K562 (cell line): Measurements from ENCODE around the gene SLC17A8. TPM values are rescaled to one million over a fixed set of nuclear protein-coding genes. Genes with fewer than 3 reads are reported as not detected.

ENCODE experiments used
- ATAC-seq: fragments of 200-7000 bp; cut with Tn5 transposase; 3 replicates; pipeline ENCODE4 v1.9.1; 2020; ENCODE audit warnings: moderate library complexity
- BruUV-seq: library from RNA; stranded (reverse); fragments of 400-500 nt; replicated peaks from 2 replicates; lab custom pipeline; 2021; lab: Mats Ljungman, UMichigan
- CTCF ChIA-PET: fragments of 300-600 bp; formaldehyde crosslinking; extraction: SDS; loops from one replicate; lab custom pipeline; 2021; ENCODE audit warnings: low intra/inter-chr PET ratio; lab: Yijun Ruan, JAX
- POLR2A ChIA-PET: fragments of 300-600, 350-650 bp; sonication (Branson Sonifier 250); formaldehyde crosslinking; extraction: SDS; loops from one replicate; lab custom pipeline; 2021; ENCODE audit warnings: antibody characterized with exemption, inconsistent platforms; lab: Yijun Ruan, JAX
- DNase-seq, 4 experiments: peaks; one replicate each; pipeline versions ENCODE4 v3.0.0 to v3.0.0-alpha.2; 2011 to 2018; ENCODE audit warnings: low spot score in 3 of 4, mixed read lengths in 3 of 4; ENCODE audit errors: extremely low read depth in 1 of 4
- FAIRE-seq: peaks from 2 replicates; lab custom pipeline; 2011; peaks lifted over from hg19 to GRCh38; lab: Jason Lieb, UNC
- H2AFZ ChIP-seq: 2 replicates; pipeline ENCODE4 v1.6.0; 2011; ENCODE audit warnings: low read depth, low read length, control low read depth, inconsistent platforms
- H3K27ac ChIP-seq: fragments of 200-600 bp; 3 replicates; pipeline ENCODE4 v1.8.0; 2011; ENCODE audit warnings: low read depth, mild to moderate bottlenecking, control low read depth, inconsistent platforms, low read length, moderate library complexity, mixed read lengths; ENCODE audit errors: extremely low read depth
- H3K27me3 ChIP-seq, 2 experiments: fragments of 300-600 bp in 1 of 2; 2 replicates in 1 of 2; 3 replicates in 1 of 2; pipeline versions ENCODE4 v1.6.0 to v1.8.0; 2011; ENCODE audit warnings: inconsistent platforms in 2 of 2, low read length in 2 of 2, mild to moderate bottlenecking in 1 of 2, mixed read lengths in 1 of 2, moderate library complexity in 1 of 2; ENCODE audit not compliant: control insufficient read depth in 2 of 2, insufficient read depth in 2 of 2
- H3K36me3 ChIP-seq: fragments of 300-600 bp; 3 replicates; pipeline ENCODE4 v1.8.0; 2011; ENCODE audit warnings: mild to moderate bottlenecking, low read length, inconsistent platforms; ENCODE audit not compliant: control insufficient read depth, insufficient read depth
- H3K4me1 ChIP-seq, 2 experiments: fragments of 200-600 bp in 1 of 2; replicated peaks in 1 of 2; 2 replicates in 1 of 2; 3 replicates in 1 of 2; pipeline versions ENCODE4 v1.5.1 to v1.8.0; 2011; ENCODE audit warnings: inconsistent platforms in 2 of 2, low read length in 2 of 2, mild to moderate bottlenecking in 1 of 2, mixed read lengths in 1 of 2, moderate library complexity in 1 of 2; ENCODE audit not compliant: control insufficient read depth in 2 of 2, insufficient read depth in 2 of 2
- H3K4me2 ChIP-seq: 2 replicates; pipeline ENCODE4 v1.6.1; 2011; ENCODE audit warnings: low read length, control low read depth, inconsistent platforms, mixed read lengths; ENCODE audit not compliant: insufficient read depth
- H3K4me3 ChIP-seq: fragments of 200-600 bp; sonication (generic), shearing (Covaris generic); 2 replicates; pipeline ENCODE4 v1.5.1; 2016; ENCODE audit warnings: control low read depth, inconsistent platforms
- H3K79me2 ChIP-seq: fragments of 200-600 bp; 3 replicates; pipeline ENCODE4 v1.8.0; 2011; ENCODE audit warnings: low read length, inconsistent platforms; ENCODE audit not compliant: control insufficient read depth, insufficient read depth
- H3K9ac ChIP-seq, 2 experiments: 2 replicates each; pipeline versions ENCODE4 v1.6.0 to v1.6.1; 2011; ENCODE audit warnings: low read depth in 2 of 2, low read length in 2 of 2, control low read depth in 1 of 2, inconsistent platforms in 1 of 2, mild to moderate bottlenecking in 1 of 2, mixed read lengths in 1 of 2; ENCODE audit not compliant: insufficient read depth in 1 of 2
- H3K9me1 ChIP-seq: one replicate; pipeline ENCODE4 v1.6.0; 2011; ENCODE audit warnings: inconsistent platforms, mild to moderate bottlenecking, low read length, moderate library complexity; ENCODE audit not compliant: control insufficient read depth, insufficient read depth
- H3K9me3 ChIP-seq: replicated peaks from 2 replicates; pipeline ENCODE4 v1.5.1; 2011; ENCODE audit warnings: low read depth, low read length, inconsistent platforms; ENCODE audit not compliant: control insufficient read depth, insufficient read depth
- H4K20me1 ChIP-seq: replicated peaks from 2 replicates; pipeline ENCODE4 v1.6.1; 2011; ENCODE audit warnings: low read length, inconsistent platforms, mixed read lengths; ENCODE audit not compliant: control insufficient read depth, insufficient read depth
- HMG20A ChIP-seq: fragments of 450-650 bp; formaldehyde crosslinking; conservative IDR thresholded peaks from 2 replicates; pipeline ENCODE4 v1.4.0; 2020; ENCODE audit warnings: mild to moderate bottlenecking, mixed read lengths
- RFX7 ChIP-seq: fragments of 250-450 bp; sonication (Bioruptor Pico); IDR thresholded peaks from 2 replicates; pipeline ENCODE4 v1.5.1; 2021; ENCODE audit warnings: mild to moderate bottlenecking
- SMC3 ChIP-seq: conservative IDR thresholded peaks from 2 replicates; pipeline ENCODE4 v1.6.1; 2011; ENCODE audit warnings: low read depth, low read length, improper control_type of control experiment; ENCODE audit not compliant: insufficient read depth
- TBP ChIP-seq: optimal IDR thresholded peaks from 2 replicates; pipeline ENCODE3; 2011; ENCODE audit warnings: low read depth, low read length, improper control_type of control experiment
- WGBS: fragments of 100-300 bp; shearing (Covaris generic); methylation state at CpG from one replicate; pipeline ENCODE4 v1.1.6; 2016; ENCODE audit warnings: low coverage, mixed read lengths; ENCODE audit not compliant: insufficient coverage; ENCODE audit errors: missing lambda C conversion rate; 5-methylcytosine and 5-hydroxymethylcytosine counted together
- in situ Hi-C: fragments of 300-500 bp; cut with MboI; formaldehyde crosslinking; loops from 4 replicates; pipeline ENCODE4 v1.15.0; 2018; ENCODE audit warnings: inconsistent platforms, mixed read lengths
- intact Hi-C: fragments of 100-400 bp; cut with micrococcal nuclease; formaldehyde crosslinking; loops from 2 replicates; pipeline ENCODE4 v1.14.2; 2022
- polyA plus RNA-seq, 8 experiments: library from polyadenylated mRNA; depleted of rRNA in 4 of 8; stranded (reverse) in 5 of 8; unstranded in 3 of 8; fragments of >200 nt; fragmentation: Nextera tagmentation in 2 of 8; fragmentation: Illumina TruSeq in 1 of 8; extraction: Ambion mirVana in 2 of 8; extraction: Trizol in 1 of 8; gene quantifications; 2 replicates each; pipeline versions ENCODE4 v1.2.1 to v1.2.3, GENCODE V29; 2011 to 2014; ENCODE audit warnings: inconsistent platforms in 1 of 8, missing spikeins in 1 of 8
- total RNA-seq, 7 experiments: library from RNA; depleted of rRNA in 6 of 7; stranded (reverse); fragments of >200 nt in 6 of 7; fragmentation: Illumina TruSeq in 2 of 7; extraction: Trizol in 2 of 7; gene quantifications; 2 replicates each; pipeline versions ENCODE4 v1.2.1 to v1.2.3, GENCODE V29; 2011 to 2021; ENCODE audit warnings: low replicate concordance in 1 of 7
- TF ChIP-seq, protein P1 (sequence below): sonication (generic); formaldehyde crosslinking; IDR thresholded peaks from 2 replicates; pipeline ENCODE4 v1.8.0; 2023; ENCODE audit warnings: mild to moderate bottlenecking, missing genetic modification reagents
- TF ChIP-seq, protein P2 (sequence below): fragments of 200-800 bp; sonication (Bioruptor generic); IDR thresholded peaks from 2 replicates; pipeline ENCODE4 v1.6.1; 2017; ENCODE audit warnings: missing genetic modification characterization, missing compliant biosample characterization
- TF ChIP-seq, protein P3 (sequence below): sonication (generic); formaldehyde crosslinking; IDR thresholded peaks from 2 replicates; pipeline ENCODE4 v1.9.0; 2022; ENCODE audit warnings: mild to moderate bottlenecking, missing genetic modification reagents

The SLC17A8 gene
- total and polyA plus RNA-seq, 9 of the 15 experiments (the other 6 are each of a cell fraction or from before 2014, with no cell fraction given) = 0.03 TPM; not detected in 8

DNA sequence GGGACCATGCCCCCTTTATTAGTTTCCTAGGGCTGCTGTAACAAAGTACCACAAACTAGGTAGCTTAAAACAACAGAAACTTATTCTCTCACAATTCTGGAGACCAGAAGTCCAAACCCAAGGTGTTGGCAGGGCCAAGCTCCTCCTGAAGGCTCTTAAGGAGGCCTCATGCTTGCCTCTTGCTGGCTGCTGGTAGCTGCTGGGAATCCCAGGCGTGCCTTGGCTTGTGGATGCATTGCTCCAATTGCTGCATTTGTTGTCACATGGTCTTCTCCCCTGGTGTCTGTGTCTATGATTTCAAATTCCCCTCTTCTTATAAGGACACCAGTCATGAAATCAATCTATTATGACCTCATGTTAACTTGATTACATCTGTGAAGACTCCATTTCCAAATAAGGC, 11.2 kb downstream of the SLC17A8 start:
- intact Hi-C loops (no loop called here), in situ Hi-C loops (no loop called here)

More for the DNA sequence above, 11.2 kb downstream of the SLC17A8 start:
- CTCF ChIA-PET = no interaction called here
- Histone ChIP-seq H3K9ac (no peak overlapping the region), H3K36me3 (no peaks in the 10 kb centered on the region), H3K4me3 (no peak overlapping the region), H3K9me1 (no peaks in the 10 kb centered on the region), H3K9me3 (no peaks in the 10 kb centered on the region), H3K27me3 (peaks cover 0 to 4% of the 10 kb centered on the region in 2 experiments; a peak in 2 of 5 replicates), H2AFZ (no peak overlapping the region), H3K79me2 (no peaks in the 10 kb centered on the region), H3K4me2 (no peak overlapping the region), H3K27ac (no peak overlapping the region), H4K20me1 (no peaks in the 10 kb centered on the region), H3K4me1 (no peaks in the 10 kb centered on the region)
- no peak for TF ChIP-seq HMG20A (CRISPR knock-in tag)
- TF ChIP-seq, protein P1, sequence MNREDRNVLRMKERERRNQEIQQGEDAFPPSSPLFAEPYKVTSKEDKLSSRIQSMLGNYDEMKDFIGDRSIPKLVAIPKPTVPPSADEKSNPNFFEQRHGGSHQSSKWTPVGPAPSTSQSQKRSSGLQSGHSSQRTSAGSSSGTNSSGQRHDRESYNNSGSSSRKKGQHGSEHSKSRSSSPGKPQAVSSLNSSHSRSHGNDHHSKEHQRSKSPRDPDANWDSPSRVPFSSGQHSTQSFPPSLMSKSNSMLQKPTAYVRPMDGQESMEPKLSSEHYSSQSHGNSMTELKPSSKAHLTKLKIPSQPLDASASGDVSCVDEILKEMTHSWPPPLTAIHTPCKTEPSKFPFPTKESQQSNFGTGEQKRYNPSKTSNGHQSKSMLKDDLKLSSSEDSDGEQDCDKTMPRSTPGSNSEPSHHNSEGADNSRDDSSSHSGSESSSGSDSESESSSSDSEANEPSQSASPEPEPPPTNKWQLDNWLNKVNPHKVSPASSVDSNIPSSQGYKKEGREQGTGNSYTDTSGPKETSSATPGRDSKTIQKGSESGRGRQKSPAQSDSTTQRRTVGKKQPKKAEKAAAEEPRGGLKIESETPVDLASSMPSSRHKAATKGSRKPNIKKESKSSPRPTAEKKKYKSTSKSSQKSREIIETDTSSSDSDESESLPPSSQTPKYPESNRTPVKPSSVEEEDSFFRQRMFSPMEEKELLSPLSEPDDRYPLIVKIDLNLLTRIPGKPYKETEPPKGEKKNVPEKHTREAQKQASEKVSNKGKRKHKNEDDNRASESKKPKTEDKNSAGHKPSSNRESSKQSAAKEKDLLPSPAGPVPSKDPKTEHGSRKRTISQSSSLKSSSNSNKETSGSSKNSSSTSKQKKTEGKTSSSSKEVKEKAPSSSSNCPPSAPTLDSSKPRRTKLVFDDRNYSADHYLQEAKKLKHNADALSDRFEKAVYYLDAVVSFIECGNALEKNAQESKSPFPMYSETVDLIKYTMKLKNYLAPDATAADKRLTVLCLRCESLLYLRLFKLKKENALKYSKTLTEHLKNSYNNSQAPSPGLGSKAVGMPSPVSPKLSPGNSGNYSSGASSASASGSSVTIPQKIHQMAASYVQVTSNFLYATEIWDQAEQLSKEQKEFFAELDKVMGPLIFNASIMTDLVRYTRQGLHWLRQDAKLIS = no peak
- TF ChIP-seq, protein P2, sequence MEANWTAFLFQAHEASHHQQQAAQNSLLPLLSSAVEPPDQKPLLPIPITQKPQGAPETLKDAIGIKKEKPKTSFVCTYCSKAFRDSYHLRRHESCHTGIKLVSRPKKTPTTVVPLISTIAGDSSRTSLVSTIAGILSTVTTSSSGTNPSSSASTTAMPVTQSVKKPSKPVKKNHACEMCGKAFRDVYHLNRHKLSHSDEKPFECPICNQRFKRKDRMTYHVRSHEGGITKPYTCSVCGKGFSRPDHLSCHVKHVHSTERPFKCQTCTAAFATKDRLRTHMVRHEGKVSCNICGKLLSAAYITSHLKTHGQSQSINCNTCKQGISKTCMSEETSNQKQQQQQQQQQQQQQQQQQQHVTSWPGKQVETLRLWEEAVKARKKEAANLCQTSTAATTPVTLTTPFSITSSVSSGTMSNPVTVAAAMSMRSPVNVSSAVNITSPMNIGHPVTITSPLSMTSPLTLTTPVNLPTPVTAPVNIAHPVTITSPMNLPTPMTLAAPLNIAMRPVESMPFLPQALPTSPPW = no peak
- TF ChIP-seq RFX7 (CRISPR knock-in tag) = no peak
- no peak for TF ChIP-seq SMC3
- no peak for TF ChIP-seq TBP
- TF ChIP-seq, protein P3, sequence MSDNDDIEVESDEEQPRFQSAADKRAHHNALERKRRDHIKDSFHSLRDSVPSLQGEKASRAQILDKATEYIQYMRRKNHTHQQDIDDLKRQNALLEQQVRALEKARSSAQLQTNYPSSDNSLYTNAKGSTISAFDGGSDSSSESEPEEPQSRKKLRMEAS (CRISPR knock-in tag) = no peak
- no peak for ATAC-seq
- no peak for FAIRE-seq
- 0% methylated on average over 1 of the region's 1 CpG for WGBS
- POLR2A ChIA-PET = no interaction called here
- DNase-seq = no peak
- no TSS peak for BruUV-seq
